Pons (tissue), 1 donor: ENCODE results near the gene VSNL1.

Experiments
- DNase-seq: peaks from one replicate; pipeline ENCODE4 v3.0.0-alpha.2; 2016; ENCODE audit warnings: low spot score

Gene VSNL1

GRCh38 chr2:17614174-17614930, 73.9 kb downstream of the VSNL1 start:
- DNase-seq = no peak

GRCh38 chr2:17615147-17615546, 74.7 kb downstream of the VSNL1 start:
- no peak for DNase-seq

- no peak for DNase-seq
Observed at GRCh38 chr2:17615728-17616351, 75.3 kb downstream of the VSNL1 start.

- DNase-seq = no peak
Observed at GRCh38 chr2:17616405-17616804, 75.9 kb downstream of the VSNL1 start.

- DNase-seq = no peak
Observed at GRCh38 chr2:17617516-17617915, 77.0 kb downstream of the VSNL1 start.

GRCh38 chr2:17617955-17618354, 77.5 kb downstream of the VSNL1 start:
- no peak for DNase-seq

GRCh38 chr2:17620280-17620679, 79.8 kb downstream of the VSNL1 start:
- no peak for DNase-seq

- DNase-seq = no peak
Observed at GRCh38 chr2:17620841-17621240, 80.3 kb downstream of the VSNL1 start.

- DNase-seq = no peak
Observed at GRCh38 chr2:17621781-17622180, 81.3 kb downstream of the VSNL1 start.

GRCh38 chr2:17625446-17625845, 85.0 kb downstream of the VSNL1 start:
- DNase-seq = no peak

- no peak for DNase-seq
Observed at GRCh38 chr2:17626986-17627385, 86.5 kb downstream of the VSNL1 start.

GRCh38 chr2:17627434-17627833, 86.9 kb downstream of the VSNL1 start:
- no peak for DNase-seq

- DNase-seq = no peak
Observed at GRCh38 chr2:17628349-17629261, 88.1 kb downstream of the VSNL1 start.

GRCh38 chr2:17630089-17630488, 89.6 kb downstream of the VSNL1 start:
- DNase-seq = peak; percentile 16

GRCh38 chr2:17634997-17635396, 94.5 kb downstream of the VSNL1 start:
- DNase-seq = no peak

GRCh38 chr2:17636257-17636656, 95.8 kb downstream of the VSNL1 start:
- DNase-seq = no peak

- DNase-seq = no peak
Observed at GRCh38 chr2:17637131-17637906, 96.8 kb downstream of the VSNL1 start.

- no peak for DNase-seq
Observed at GRCh38 chr2:17638196-17638743, 97.8 kb downstream of the VSNL1 start.

- no peak for DNase-seq
Observed at GRCh38 chr2:17640406-17640805, 99.9 kb downstream of the VSNL1 start.

- no peak for DNase-seq
Observed at GRCh38 chr2:17643031-17643615, 102.6 kb downstream of the VSNL1 start.
